HCT116 (cell line): ENCODE results near the gene LTO1. TPM values are rescaled to one million over a fixed set of nuclear protein-coding genes. Genes with fewer than 3 reads are reported as not detected.

Experiments used
- ATAC-seq: fragments of 200-7000 bp; cut with Tn5 transposase; 2 replicates; pipeline ENCODE4 v1.9.1; 2020; ENCODE audit warnings: mild to moderate bottlenecking, moderate library complexity
- BruUV-seq: library from RNA; stranded (reverse); fragments of 400-500 nt; replicated peaks from 2 replicates; lab custom pipeline; 2021; lab: Mats Ljungman, UMichigan
- CTCF ChIA-PET: fragments of 300-600 bp; sonication (Branson Sonifier 250); formaldehyde crosslinking; loops from one replicate; lab custom pipeline; 2021; ENCODE audit warnings: antibody characterized with exemption; lab: Charles Lee
- POLR2A ChIA-PET: fragments of 300-600, 350-600 bp; sonication (Branson Sonifier 250); formaldehyde crosslinking; loops from one replicate; lab custom pipeline; 2021; ENCODE audit warnings: antibody characterized with exemption; lab: Charles Lee
- RAD21 ChIA-PET, 2 experiments: fragments of 300-600 bp; sonication (Branson Sonifier 250); formaldehyde crosslinking; loops; one replicate each; lab custom pipeline; 2023; ENCODE audit warnings: low total read pairs in 2 of 2; ENCODE audit not compliant: uncharacterized antibody in 2 of 2, unreplicated experiment in 2 of 2, low non-redundant PET in 1 of 2; lab: Charles Lee
- DNase-seq: peaks from one replicate; pipeline ENCODE4 v3.0.0-alpha.2; 2010; ENCODE audit warnings: low read depth, low spot score
- H2AFZ ChIP-seq: fragments of 200-600 bp; shearing (Covaris generic), sonication (generic); 2 replicates; pipeline ENCODE4 v1.6.1; 2017; ENCODE audit warnings: low read depth, mixed run types, mixed read lengths, antibody characterized with exemption, low read length; ENCODE audit not compliant: poor library complexity, severe bottlenecking
- H3K27ac ChIP-seq: 2 replicates; pipeline ENCODE4 v1.5.1; 2012; ENCODE audit warnings: low read depth, low read length
- H3K27me3 ChIP-seq: fragments of 200-600 bp; sonication (generic); 2 replicates; pipeline ENCODE4 v1.6.1; 2016; ENCODE audit warnings: mixed run types, low read length, mixed read lengths; ENCODE audit not compliant: insufficient read depth
- H3K36me3 ChIP-seq, 2 experiments: fragments of 200-500 bp in 1 of 2; fragments of 200-600 bp in 1 of 2; sonication (Bioruptor generic) in 1 of 2; sonication (generic) in 1 of 2; 2 replicates each; pipeline versions ENCODE4 v1.5.1 to v1.6.1; 2014 to 2016; ENCODE audit warnings: low read length in 2 of 2, inconsistent platforms in 1 of 2, mixed read lengths in 1 of 2, mixed run types in 1 of 2; ENCODE audit not compliant: insufficient read depth in 2 of 2, control insufficient read depth in 1 of 2
- H3K4me1 ChIP-seq, 2 experiments: fragments of 200-600 bp in 1 of 2; sonication (generic) in 1 of 2; 2 replicates each; pipeline versions ENCODE4 v1.5.1 to v1.6.1; 2012 to 2017; ENCODE audit warnings: low read length in 2 of 2, inconsistent platforms in 1 of 2, mild to moderate bottlenecking in 1 of 2, mixed read lengths in 1 of 2, mixed run types in 1 of 2, moderate library complexity in 1 of 2; ENCODE audit not compliant: insufficient read depth in 2 of 2, control insufficient read depth in 1 of 2
- H3K4me2 ChIP-seq: fragments of 200-600 bp; sonication (generic); 2 replicates; pipeline ENCODE4 v1.6.1; 2017; ENCODE audit warnings: mixed run types, low read length, mixed read lengths
- H3K4me3 ChIP-seq, 2 experiments: fragments of 200-600 bp in 1 of 2; sonication (generic) in 1 of 2; replicated peaks in 1 of 2; 2 replicates each; pipeline ENCODE4 v1.5.1; 2011 to 2016; ENCODE audit warnings: low read length in 2 of 2, control low read depth in 1 of 2, low read depth in 1 of 2, mild to moderate bottlenecking in 1 of 2, mixed read lengths in 1 of 2, mixed run types in 1 of 2
- H3K79me2 ChIP-seq: fragments of 200-600 bp; sonication (generic); 2 replicates; pipeline ENCODE4 v1.6.1; 2017; ENCODE audit warnings: mild to moderate bottlenecking, mixed run types, low read length, moderate library complexity, mixed read lengths; ENCODE audit not compliant: insufficient read depth
- H3K9ac ChIP-seq: fragments of 200-600 bp; sonication (generic); 2 replicates; pipeline ENCODE4 v1.6.1; 2016; ENCODE audit warnings: low read length, mixed read lengths
- H3K9me2 ChIP-seq: fragments of 200-600 bp; sonication (generic), shearing (Covaris generic); 2 replicates; pipeline ENCODE4 v1.6.1; 2017; ENCODE audit warnings: mixed run types, mild to moderate bottlenecking, moderate library complexity; ENCODE audit not compliant: insufficient read depth
- H3K9me3 ChIP-seq, 2 experiments: fragments of 200-500 bp in 1 of 2; fragments of 200-600 bp in 1 of 2; sonication (Bioruptor generic) in 1 of 2; sonication (generic) in 1 of 2; 2 replicates each; pipeline ENCODE4 v1.6.1; 2014 to 2017; ENCODE audit warnings: low read length in 2 of 2, mixed read lengths in 2 of 2, inconsistent platforms in 1 of 2, low read depth in 1 of 2, mild to moderate bottlenecking in 1 of 2, mixed run types in 1 of 2, moderate library complexity in 1 of 2; ENCODE audit not compliant: control insufficient read depth in 1 of 2, insufficient read depth in 1 of 2
- H4K20me1 ChIP-seq: fragments of 200-600 bp; sonication (generic), shearing (Covaris generic); 2 replicates; pipeline ENCODE4 v1.6.1; 2017; ENCODE audit warnings: mixed run types, mild to moderate bottlenecking, moderate library complexity; ENCODE audit not compliant: insufficient read depth
- CBX3 ChIP-seq: IDR thresholded peaks from 2 replicates; pipeline ENCODE4 v1.6.1; 2012; ENCODE audit warnings: low read depth
- CEBPB ChIP-seq: IDR thresholded peaks from 2 replicates; pipeline ENCODE4 v1.6.1; 2012; ENCODE audit warnings: low read depth
- ELF1 ChIP-seq: IDR thresholded peaks from 2 replicates; pipeline ENCODE4 v1.6.1; 2012; ENCODE audit warnings: low read depth, borderline replicate concordance
- FOSL1 ChIP-seq: IDR thresholded peaks from 2 replicates; pipeline ENCODE4 v1.6.1; 2012; ENCODE audit warnings: low read depth
- JUND ChIP-seq: IDR thresholded peaks from 2 replicates; pipeline ENCODE4 v1.6.1; 2012
- POLR2AphosphoS5 ChIP-seq: IDR thresholded peaks from 2 replicates; pipeline ENCODE4 v1.6.1; 2011; ENCODE audit warnings: mild to moderate bottlenecking, low read depth, low read length, moderate library complexity
- RAD21 ChIP-seq: IDR thresholded peaks from 2 replicates; pipeline ENCODE4 v1.6.1; 2012; ENCODE audit warnings: low read depth, mild to moderate bottlenecking
- SIN3A ChIP-seq: IDR thresholded peaks from 2 replicates; pipeline ENCODE4 v1.6.1; 2012; ENCODE audit warnings: low read depth
- SP1 ChIP-seq: IDR thresholded peaks from 2 replicates; pipeline ENCODE4 v1.6.1; 2012; ENCODE audit warnings: low read depth
- SRF ChIP-seq: IDR thresholded peaks from 2 replicates; pipeline ENCODE4 v1.6.1; 2012; ENCODE audit warnings: low read depth
- TCF7L2 ChIP-seq: IDR thresholded peaks from 2 replicates; pipeline ENCODE4 v1.7.0; 2011; ENCODE audit warnings: borderline replicate concordance, inconsistent platforms; ENCODE audit not compliant: insufficient read depth, insufficient read length; ENCODE audit errors: extremely low read depth
- YY1 ChIP-seq: IDR thresholded peaks from 2 replicates; pipeline ENCODE4 v1.6.1; 2011; ENCODE audit warnings: low read length, low read depth, moderate library complexity, mild to moderate bottlenecking; ENCODE audit not compliant: insufficient replicate concordance; ENCODE audit errors: extremely low read depth
- ZFX ChIP-seq: fragments of 450-650 bp; IDR thresholded peaks from 2 replicates; pipeline ENCODE4 v1.6.1; 2017
- intact Hi-C: fragments of 100-400 bp; cut with micrococcal nuclease; formaldehyde crosslinking; loops from 2 replicates; pipeline ENCODE4 v1.10.0; 2022
- total RNA-seq: library from RNA; stranded (reverse); gene quantifications from one replicate; pipeline ENCODE4 v1.2.1, GENCODE V29; 2021; ENCODE audit not compliant: unreplicated experiment
- TF ChIP-seq, protein P1 (sequence below): IDR thresholded peaks from 2 replicates; pipeline ENCODE4 v1.6.1; 2012
- TF ChIP-seq, protein P2 (sequence below): IDR thresholded peaks from 2 replicates; pipeline ENCODE4 v1.6.1; 2012
- TF ChIP-seq, protein P3 (sequence below): IDR thresholded peaks from 2 replicates; pipeline ENCODE4 v1.6.1; 2012; ENCODE audit warnings: low read depth

Gene LTO1
- total RNA-seq, 1 experiment from 2014 or later: 21.3 TPM

DNA sequence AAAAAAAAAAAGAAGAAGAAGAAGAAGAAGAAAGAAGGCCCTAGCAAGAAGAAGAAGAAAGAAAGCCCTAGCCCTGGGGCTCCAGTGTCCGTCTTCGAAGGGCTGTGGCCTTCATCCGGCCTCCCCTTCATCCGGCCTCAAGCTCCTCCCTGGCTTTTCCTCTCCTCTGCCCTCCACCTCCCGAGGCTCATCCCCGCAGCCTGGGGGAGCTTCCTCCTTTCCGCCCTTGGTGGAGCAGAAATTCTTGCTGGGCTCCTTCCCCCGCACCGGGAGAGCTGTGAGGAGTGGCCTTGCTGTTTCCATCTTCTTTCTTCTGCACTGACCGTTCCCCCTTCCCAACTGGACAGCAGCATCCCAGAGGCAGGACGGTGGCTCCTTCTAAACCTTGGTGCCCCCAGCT lies 9.5 kb upstream of the LTO1 start:
- no peaks in the 10 kb centered on the region for H3K79me2 ChIP-seq
- ChIA-PET CTCF (interaction anchor here (0.8 to 1.6 kb wide), 6 partner anchors 212 to 583 kb away, joined by 4 to 16 read pairs (median 4); no protein-coding TSS in a partner anchor), RAD21 (interaction anchor here in 1 of 2 experiments (0.7 kb wide), 2 partner anchors 35 to 553 kb away, joined by 5 to 6 read pairs; no protein-coding TSS in a partner anchor), POLR2A (interaction anchor here (1.1 to 1.3 kb wide), 2 partner anchors 9 to 28 kb away, joined by 4 to 5 read pairs; partner anchors contain the start of gene LTO1)
- H3K4me1 ChIP-seq: peaks cover 17 to 51% of the 10 kb centered on the region in 2 experiments
- no TSS peak for BruUV-seq
- H3K36me3 ChIP-seq: no peaks in the 10 kb centered on the region
- intact Hi-C loops: loop anchor here (1.0 to 5.0 kb wide), 2 partner anchors 508 to 583 kb away; no protein-coding TSS in a partner anchor
- ATAC-seq (no peak), DNase-seq (no peak)
- no peak for TF ChIP-seq CEBPB
- no peak for TF ChIP-seq SRF
- no peak for TF ChIP-seq FOSL1
- TF ChIP-seq SIN3A: no peak
- H3K9me3 ChIP-seq: peaks cover 0 to 7% of the 10 kb centered on the region in 2 experiments; a peak in 1 of 4 replicates
- H3K4me3 ChIP-seq: no peak overlapping the region
- H3K27me3 ChIP-seq: no peaks in the 10 kb centered on the region
- H3K9me2 ChIP-seq: no peaks in the 10 kb centered on the region
- H2AFZ ChIP-seq: no peak overlapping the region
- no peaks in the 10 kb centered on the region for H4K20me1 ChIP-seq
- H3K27ac ChIP-seq: no peak overlapping the region
- no peak overlapping the region for H3K9ac ChIP-seq
- H3K4me2 ChIP-seq: no peak overlapping the region

DNA sequence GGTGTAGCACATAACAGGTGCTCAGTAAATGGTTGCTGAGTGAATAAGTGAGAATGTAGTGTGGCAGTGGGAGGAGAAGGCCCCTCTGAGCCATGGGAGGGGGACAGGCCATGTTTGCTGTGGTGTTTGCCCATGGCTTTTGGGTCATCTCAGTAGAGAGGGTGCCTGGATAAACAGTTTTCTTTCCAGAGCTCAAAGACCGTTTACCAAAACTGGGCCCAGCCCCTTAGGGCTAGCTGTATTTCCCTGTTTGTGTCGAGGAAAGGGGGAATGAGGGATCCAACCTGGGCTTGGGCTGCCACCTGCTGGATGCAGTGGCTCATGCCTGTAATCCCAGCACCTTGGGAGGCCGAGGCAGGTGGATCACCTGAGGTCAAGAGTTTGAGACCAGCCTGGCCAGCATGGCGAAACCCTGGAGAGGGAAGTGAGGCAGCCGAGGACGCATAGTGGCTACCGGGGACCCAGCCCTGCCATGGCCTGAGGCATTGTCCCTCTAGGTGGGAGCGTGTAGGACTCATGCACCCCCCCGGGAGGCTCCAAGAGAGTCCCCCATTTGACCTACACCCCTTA lies 8.7 kb upstream of the LTO1 start:
- ATAC-seq: peak; percentile 78
- Histone ChIP-seq H3K9me2 (no peaks in the 10 kb centered on the region), H3K79me2 (no peaks in the 10 kb centered on the region), H3K4me2 (no peak overlapping the region), H3K36me3 (no peaks in the 10 kb centered on the region), H4K20me1 (no peaks in the 10 kb centered on the region), H2AFZ (peak overlapping the region; percentile 66), H3K9ac (no peak overlapping the region), H3K27me3 (no peaks in the 10 kb centered on the region), H3K27ac (no peak overlapping the region), H3K4me3 (no peak overlapping the region), H3K9me3 (peaks cover 0 to 7% of the 10 kb centered on the region in 2 experiments; a peak in 1 of 4 replicates), H3K4me1 (peaks cover 11 to 45% of the 10 kb centered on the region in 2 experiments; a peak in 3 of 4 replicates)
- BruUV-seq: no TSS peak
- RAD21 ChIA-PET: interaction anchor here (0.7 to 1.1 kb wide), 6 partner anchors 9 to 583 kb away, joined by 3 to 5 read pairs (median 3); partner anchors contain the start of gene LTO1 (in 1 of the 2)
- CTCF ChIA-PET: interaction anchor here (0.6 to 1.6 kb wide), 15 partner anchors 9 to 582 kb away, joined by 3 to 16 read pairs (median 4); partner anchors contain the start of genes LTO1 and MYEOV
- no peak for DNase-seq
- intact Hi-C loops: loop anchor here (1.0 kb wide), 1 partner anchor 583 kb away; no protein-coding TSS in a partner anchor
- POLR2A ChIA-PET: interaction anchor here (1.3 kb wide), 1 partner anchor 28 kb away, joined by 5 read pairs; no protein-coding TSS in a partner anchor
- TF ChIP-seq ZFX (no peak), SIN3A (no peak), CBX3 (peak; percentile 70; the same call in 1 of the 2 replicates), POLR2AphosphoS5 (no peak), YY1 (no peak), JUND (no peak), RAD21 (peak; percentile 92), TCF7L2 (no peak), CEBPB (no peak), SP1 (no peak), FOSL1 (no peak), ELF1 (no peak)
- TF ChIP-seq, protein P1, sequence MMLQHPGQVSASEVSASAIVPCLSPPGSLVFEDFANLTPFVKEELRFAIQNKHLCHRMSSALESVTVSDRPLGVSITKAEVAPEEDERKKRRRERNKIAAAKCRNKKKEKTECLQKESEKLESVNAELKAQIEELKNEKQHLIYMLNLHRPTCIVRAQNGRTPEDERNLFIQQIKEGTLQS: no peak
- TF ChIP-seq, protein P2, sequence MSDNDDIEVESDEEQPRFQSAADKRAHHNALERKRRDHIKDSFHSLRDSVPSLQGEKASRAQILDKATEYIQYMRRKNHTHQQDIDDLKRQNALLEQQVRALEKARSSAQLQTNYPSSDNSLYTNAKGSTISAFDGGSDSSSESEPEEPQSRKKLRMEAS: no peak
- TF ChIP-seq, protein P3, sequence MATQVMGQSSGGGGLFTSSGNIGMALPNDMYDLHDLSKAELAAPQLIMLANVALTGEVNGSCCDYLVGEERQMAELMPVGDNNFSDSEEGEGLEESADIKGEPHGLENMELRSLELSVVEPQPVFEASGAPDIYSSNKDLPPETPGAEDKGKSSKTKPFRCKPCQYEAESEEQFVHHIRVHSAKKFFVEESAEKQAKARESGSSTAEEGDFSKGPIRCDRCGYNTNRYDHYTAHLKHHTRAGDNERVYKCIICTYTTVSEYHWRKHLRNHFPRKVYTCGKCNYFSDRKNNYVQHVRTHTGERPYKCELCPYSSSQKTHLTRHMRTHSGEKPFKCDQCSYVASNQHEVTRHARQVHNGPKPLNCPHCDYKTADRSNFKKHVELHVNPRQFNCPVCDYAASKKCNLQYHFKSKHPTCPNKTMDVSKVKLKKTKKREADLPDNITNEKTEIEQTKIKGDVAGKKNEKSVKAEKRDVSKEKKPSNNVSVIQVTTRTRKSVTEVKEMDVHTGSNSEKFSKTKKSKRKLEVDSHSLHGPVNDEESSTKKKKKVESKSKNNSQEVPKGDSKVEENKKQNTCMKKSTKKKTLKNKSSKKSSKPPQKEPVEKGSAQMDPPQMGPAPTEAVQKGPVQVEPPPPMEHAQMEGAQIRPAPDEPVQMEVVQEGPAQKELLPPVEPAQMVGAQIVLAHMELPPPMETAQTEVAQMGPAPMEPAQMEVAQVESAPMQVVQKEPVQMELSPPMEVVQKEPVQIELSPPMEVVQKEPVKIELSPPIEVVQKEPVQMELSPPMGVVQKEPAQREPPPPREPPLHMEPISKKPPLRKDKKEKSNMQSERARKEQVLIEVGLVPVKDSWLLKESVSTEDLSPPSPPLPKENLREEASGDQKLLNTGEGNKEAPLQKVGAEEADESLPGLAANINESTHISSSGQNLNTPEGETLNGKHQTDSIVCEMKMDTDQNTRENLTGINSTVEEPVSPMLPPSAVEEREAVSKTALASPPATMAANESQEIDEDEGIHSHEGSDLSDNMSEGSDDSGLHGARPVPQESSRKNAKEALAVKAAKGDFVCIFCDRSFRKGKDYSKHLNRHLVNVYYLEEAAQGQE: no peak
